Mesendoderm (in vitro differentiated cells): Measurements from ENCODE around the gene RASAL1.

Experiments
- DNase-seq: peaks from one replicate; pipeline ENCODE4 v3.0.0; 2013
- H2AK5ac ChIP-seq: 2 replicates; pipeline ENCODE4 v1.6.1; 2013; ENCODE audit warnings: low read length, inconsistent platforms
- H2BK120ac ChIP-seq: 2 replicates; pipeline ENCODE4 v1.6.1; 2013; ENCODE audit warnings: low read depth, mild to moderate bottlenecking, low read length, moderate library complexity, mixed read lengths
- H2BK15ac ChIP-seq: replicated peaks from 2 replicates; pipeline ENCODE4 v1.6.1; 2013; ENCODE audit warnings: low read depth, mild to moderate bottlenecking, moderate library complexity
- H2BK5ac ChIP-seq: 2 replicates; pipeline ENCODE4 v1.6.1; 2013; ENCODE audit warnings: low read length, inconsistent platforms
- H3K18ac ChIP-seq: 2 replicates; pipeline ENCODE4 v1.6.1; 2013; ENCODE audit warnings: mild to moderate bottlenecking, low read length, mixed read lengths
- H3K23ac ChIP-seq: one replicate; pipeline ENCODE4 v1.6.1; 2013; ENCODE audit warnings: low read length
- H3K27ac ChIP-seq: 2 replicates; pipeline ENCODE4 v1.5.1; 2013; ENCODE audit warnings: low read depth, mild to moderate bottlenecking, inconsistent platforms, low read length, moderate library complexity
- H3K27me3 ChIP-seq: 2 replicates; pipeline ENCODE4 v1.6.1; 2013; ENCODE audit warnings: low read length, control low read depth, mild to moderate bottlenecking, inconsistent platforms; ENCODE audit not compliant: insufficient read depth, poor library complexity
- H3K36me3 ChIP-seq: 2 replicates; pipeline ENCODE4 v1.6.1; 2013; ENCODE audit warnings: low read length, inconsistent platforms; ENCODE audit not compliant: control insufficient read depth, insufficient read depth
- H3K4ac ChIP-seq: one replicate; pipeline ENCODE4 v1.6.1; 2013; ENCODE audit warnings: low read depth, mild to moderate bottlenecking, low read length, moderate library complexity
- H3K4me1 ChIP-seq: 2 replicates; pipeline ENCODE4 v1.6.1; 2013; ENCODE audit warnings: low read depth, low read length, inconsistent platforms; ENCODE audit not compliant: control insufficient read depth
- H3K4me2 ChIP-seq: 2 replicates; pipeline ENCODE4 v1.6.1; 2013; ENCODE audit warnings: low read length
- H3K4me3 ChIP-seq: 2 replicates; pipeline ENCODE4 v1.5.1; 2013; ENCODE audit warnings: mild to moderate bottlenecking, low read length
- H3K56ac ChIP-seq: one replicate; pipeline ENCODE4 v1.6.1; 2013; ENCODE audit warnings: low read length
- H3K79me1 ChIP-seq: 2 replicates; pipeline ENCODE4 v1.6.1; 2013; ENCODE audit warnings: low read length, inconsistent platforms
- H3K79me2 ChIP-seq: 2 replicates; pipeline ENCODE4 v1.6.1; 2013; ENCODE audit warnings: mild to moderate bottlenecking, low read length; ENCODE audit not compliant: control insufficient read depth, insufficient read depth
- H3K9ac ChIP-seq: 2 replicates; pipeline ENCODE4 v1.6.1; 2013; ENCODE audit warnings: low read length, inconsistent platforms
- H4K5ac ChIP-seq: one replicate; pipeline ENCODE4 v1.6.1; 2013; ENCODE audit warnings: low read length
- H4K8ac ChIP-seq: one replicate; pipeline ENCODE4 v1.6.1; 2013; ENCODE audit warnings: low read depth, mild to moderate bottlenecking, control low read depth, low read length, moderate library complexity
- WGBS: extraction: QIAGEN DNeasy Blood & Tissue Kit; methylation state at CpG from one replicate; pipeline ENCODE4 v1.1.7; 2013; ENCODE audit warnings: low lambda C conversion rate, missing lambda C conversion rate; ENCODE audit not compliant: insufficient coverage; ENCODE audit errors: extremely low coverage; 5-methylcytosine and 5-hydroxymethylcytosine counted together

RASAL1 gene

DNA sequence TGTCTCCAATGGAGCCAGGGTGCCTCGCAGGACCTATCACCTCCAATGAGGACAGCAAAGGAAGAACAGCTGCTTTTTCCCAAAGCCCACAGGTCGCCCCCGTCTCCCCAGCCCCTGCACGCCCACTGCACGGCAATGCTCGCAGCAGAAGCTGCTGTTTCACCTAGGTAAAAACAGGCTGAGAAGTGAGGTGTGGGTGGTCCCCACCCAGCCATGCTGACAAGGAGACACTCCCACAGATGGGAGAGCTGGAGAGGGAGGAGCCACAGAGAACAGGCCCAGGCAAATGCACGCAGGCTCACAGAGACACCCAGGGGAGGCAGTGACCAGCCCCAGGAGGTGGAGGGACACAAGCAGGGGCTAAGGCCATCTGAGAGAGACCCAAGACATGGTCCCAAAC lies 24.4 kb upstream of the RASAL1 start:
- no peak overlapping the region for H3K4ac ChIP-seq
- no peak overlapping the region for H3K56ac ChIP-seq
- H2BK15ac ChIP-seq, result no peak overlapping the region
- H3K27ac ChIP-seq, result no peak overlapping the region
- no peak overlapping the region for H2BK120ac ChIP-seq
- H3K4me1 ChIP-seq, result no peaks in the 10 kb centered on the region
- H2AK5ac ChIP-seq, result no peak overlapping the region
- H2BK5ac ChIP-seq, result no peak overlapping the region
- H4K8ac ChIP-seq, result no peak overlapping the region
- H3K27me3 ChIP-seq, result no peaks in the 10 kb centered on the region
- H3K23ac ChIP-seq, result no peak overlapping the region
- no peak overlapping the region for H4K5ac ChIP-seq
- DNase-seq, result no peak
- peaks cover 12% of the 10 kb centered on the region for H3K36me3 ChIP-seq
- no peaks in the 10 kb centered on the region for H3K79me2 ChIP-seq
- H3K18ac ChIP-seq, result no peak overlapping the region
- no peak overlapping the region for H3K4me2 ChIP-seq
- no peak overlapping the region for H3K9ac ChIP-seq
- no CpG with 5 or more reads among the region's 7 CpGs for WGBS
- no peak overlapping the region for H3K4me3 ChIP-seq
- no peaks in the 10 kb centered on the region for H3K79me1 ChIP-seq

DNA sequence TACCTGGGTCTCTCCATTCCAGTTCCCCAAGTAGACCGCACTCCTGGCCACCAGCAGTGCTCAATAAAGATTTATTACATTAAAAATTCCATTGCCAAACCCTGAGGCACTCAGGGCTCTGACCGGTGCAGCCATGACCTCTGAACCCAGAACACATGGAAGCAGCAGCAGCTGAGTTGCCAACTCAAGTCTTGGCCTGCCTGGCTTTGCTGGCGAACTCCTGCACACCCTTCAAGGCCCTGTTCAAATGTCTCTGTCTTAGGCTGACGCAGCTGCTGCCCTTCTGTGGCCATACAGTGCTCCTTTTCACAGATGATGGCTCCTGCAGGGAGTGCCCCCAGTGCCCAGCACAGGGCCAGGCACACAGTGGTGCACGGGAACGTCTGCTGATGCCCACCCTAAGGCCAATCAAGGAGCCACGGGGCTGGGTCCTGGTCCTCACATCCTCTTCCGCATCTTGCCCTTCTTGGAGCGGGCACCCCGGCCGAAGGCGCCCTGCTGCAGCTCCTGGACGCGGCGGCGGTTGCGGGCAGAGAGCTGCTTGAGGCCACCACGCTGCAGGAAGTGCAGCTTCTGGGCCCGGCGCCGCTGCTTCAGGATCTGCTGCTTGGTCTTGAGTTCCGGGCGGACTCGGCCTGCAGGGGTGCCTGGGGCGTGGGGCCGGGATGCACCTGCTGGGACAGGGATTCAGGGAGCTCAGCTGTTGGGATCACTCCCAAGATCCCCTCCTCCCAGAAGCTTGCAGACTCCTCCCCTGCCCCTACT lies 23.1 kb upstream of the RASAL1 start:
- Histone ChIP-seq H4K8ac (no peak overlapping the region), H2AK5ac (no peak overlapping the region), H3K23ac (no peak overlapping the region), H3K4me2 (no peak overlapping the region), H3K27me3 (peaks cover 2% of the 10 kb centered on the region), H3K9ac (no peak overlapping the region), H3K4me1 (no peaks in the 10 kb centered on the region), H3K4me3 (no peak overlapping the region), H3K79me2 (no peaks in the 10 kb centered on the region), H2BK15ac (no peak overlapping the region), H4K5ac (no peak overlapping the region), H3K36me3 (peaks cover 12% of the 10 kb centered on the region), H3K4ac (no peak overlapping the region), H2BK120ac (no peak overlapping the region), H2BK5ac (no peak overlapping the region), H3K79me1 (no peaks in the 10 kb centered on the region), H3K27ac (no peak overlapping the region), H3K18ac (no peak overlapping the region), H3K56ac (no peak overlapping the region)
- DNase-seq, result no peak
- no CpG with 5 or more reads among the region's 26 CpGs for WGBS

DNA sequence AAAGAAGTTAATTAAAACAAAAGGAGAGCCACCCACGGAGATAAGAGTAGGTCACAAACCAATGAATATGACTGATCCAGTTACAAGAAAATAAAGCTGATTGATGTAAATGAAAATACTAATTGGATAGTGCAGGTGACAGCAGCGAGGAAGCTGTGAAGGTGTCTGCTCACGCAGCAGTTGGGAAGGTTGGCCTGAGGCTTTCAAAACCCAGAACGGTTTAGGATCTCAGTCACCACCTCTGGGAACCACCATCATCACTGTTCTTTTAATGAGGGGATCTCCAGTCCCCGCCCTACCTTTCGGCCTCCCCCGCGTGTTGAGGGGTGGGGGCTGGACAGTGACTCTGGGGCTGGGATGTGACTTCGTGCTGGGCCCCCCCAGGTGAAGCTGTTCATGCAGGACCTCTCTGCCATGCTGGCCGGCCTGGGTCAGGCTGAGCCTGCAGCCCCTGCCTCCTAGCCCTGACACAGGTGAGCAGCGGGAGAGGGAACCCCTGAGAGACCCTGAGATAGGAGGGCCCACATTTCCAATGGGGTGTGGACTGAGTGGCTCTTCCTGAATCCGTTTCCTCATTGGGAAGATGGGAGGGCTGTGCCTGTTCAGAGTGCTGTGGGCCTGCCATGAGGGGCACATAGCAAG lies 21.8 kb upstream of the RASAL1 start:
- Histone ChIP-seq H3K36me3 (peaks cover 12% of the 10 kb centered on the region), H2AK5ac (no peak overlapping the region), H3K9ac (no peak overlapping the region), H3K4ac (no peak overlapping the region), H3K79me2 (no peaks in the 10 kb centered on the region), H3K79me1 (no peaks in the 10 kb centered on the region), H3K27ac (no peak overlapping the region), H4K8ac (no peak overlapping the region), H2BK120ac (no peak overlapping the region), H4K5ac (no peak overlapping the region), H3K4me1 (no peaks in the 10 kb centered on the region), H3K56ac (no peak overlapping the region), H3K27me3 (peaks cover 2% of the 10 kb centered on the region), H3K4me2 (no peak overlapping the region), H2BK5ac (no peak overlapping the region), H3K23ac (no peak overlapping the region), H3K4me3 (no peak overlapping the region), H3K18ac (no peak overlapping the region), H2BK15ac (no peak overlapping the region)
- WGBS, result no CpG with 5 or more reads among the region's 12 CpGs
- DNase-seq, result no peak

DNA sequence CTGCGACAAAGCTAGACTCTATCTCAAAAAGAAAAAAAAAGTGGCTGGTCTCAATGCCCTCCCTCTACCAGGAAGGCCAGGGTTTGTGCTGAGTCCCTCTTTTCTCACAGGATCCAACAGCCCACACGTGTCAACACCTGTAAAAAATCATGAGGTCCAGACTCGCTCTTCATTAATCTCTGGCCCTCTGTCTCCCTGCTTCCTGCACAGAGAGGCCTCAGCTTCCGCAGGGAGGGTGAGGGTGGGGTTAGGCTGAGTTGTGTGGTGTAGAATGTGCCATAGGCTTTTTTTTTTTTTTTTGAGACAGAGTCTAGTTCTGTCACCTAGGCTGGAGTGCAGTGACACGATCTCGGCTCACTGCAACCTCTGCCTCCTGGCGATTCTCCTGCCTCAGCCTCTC lies 20.1 kb upstream of the RASAL1 start:
- Histone ChIP-seq H3K4ac (no peak overlapping the region), H4K8ac (no peak overlapping the region), H2BK15ac (no peak overlapping the region), H3K4me1 (no peaks in the 10 kb centered on the region), H3K79me1 (no peaks in the 10 kb centered on the region), H3K23ac (no peak overlapping the region), H3K9ac (no peak overlapping the region), H2BK5ac (no peak overlapping the region), H3K79me2 (no peaks in the 10 kb centered on the region), H3K18ac (no peak overlapping the region), H3K4me3 (no peak overlapping the region), H3K27ac (no peak overlapping the region), H2AK5ac (no peak overlapping the region), H2BK120ac (no peak overlapping the region), H3K36me3 (peaks cover 8% of the 10 kb centered on the region), H3K27me3 (peaks cover 2% of the 10 kb centered on the region), H3K4me2 (no peak overlapping the region), H4K5ac (no peak overlapping the region), H3K56ac (no peak overlapping the region)
- WGBS, result no CpG with 5 or more reads among the region's 7 CpGs
- DNase-seq, result no peak

GRCh38 chr12:113155060-113155459 lies 19.5 kb upstream of the RASAL1 start:
- WGBS, result no CpG with 5 or more reads among the region's 12 CpGs
- Histone ChIP-seq H2BK15ac (no peak overlapping the region), H3K9ac (no peak overlapping the region), H3K4ac (no peak overlapping the region), H3K23ac (no peak overlapping the region), H4K5ac (no peak overlapping the region), H4K8ac (no peak overlapping the region), H3K79me1 (no peaks in the 10 kb centered on the region), H3K36me3 (peaks cover 4% of the 10 kb centered on the region), H3K18ac (no peak overlapping the region), H2BK120ac (no peak overlapping the region), H3K79me2 (no peaks in the 10 kb centered on the region), H3K4me2 (no peak overlapping the region), H2AK5ac (no peak overlapping the region), H3K4me3 (no peak overlapping the region), H3K27ac (no peak overlapping the region), H3K56ac (no peak overlapping the region), H3K4me1 (no peaks in the 10 kb centered on the region), H2BK5ac (no peak overlapping the region), H3K27me3 (peaks cover 2% of the 10 kb centered on the region)
- no peak for DNase-seq
